ENCODE results near the gene SKP2.

Gene SKP2

DNA sequence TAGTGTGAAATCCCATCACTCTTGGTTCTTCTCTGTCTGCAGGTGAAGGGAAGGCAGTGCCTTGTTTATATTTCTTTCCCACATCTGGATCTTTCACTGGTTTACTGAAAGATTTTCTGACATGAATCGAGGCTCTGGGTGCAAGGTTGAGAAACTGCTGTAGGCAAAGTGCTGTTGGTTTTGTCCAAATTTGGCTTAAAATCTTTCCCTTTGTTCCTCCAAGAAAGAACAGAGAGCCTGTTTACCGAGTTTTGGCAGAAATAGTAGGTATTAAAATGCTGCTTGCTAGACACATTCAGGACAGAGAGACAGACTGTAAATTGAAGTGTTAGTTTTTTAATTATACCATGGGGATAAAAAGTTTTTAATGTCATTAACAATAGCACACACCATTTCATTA lies 21.5 kb downstream of the SKP2 start:
- Histone ChIP-seq H3K4me1 (ENCODE audit: low read depth, poor library complexity, severe bottlenecking) (peaks cover 100% of the 10 kb centered on the region), H3K79me2 (ENCODE audit: insufficient read depth, low read depth) (peaks cover 12% of the 10 kb centered on the region; the same call in 1 of the 2 replicates), H3K9ac (no peak overlapping the region), H2AFZ (ENCODE audit: low read depth) (no peak overlapping the region), H3K4me2 (peak overlapping the region; percentile 4; the same call in 1 of the 2 replicates), H3K27ac (no peak overlapping the region; the same call in 1 of the 2 replicates), H4K20me1 (ENCODE audit: insufficient read depth) (no peaks in the 10 kb centered on the region), H3K36me3 (ENCODE audit: insufficient read depth) (peaks cover 24% of the 10 kb centered on the region; the same call in 1 of the 2 replicates), H3K4me3 (IDR thresholded peaks at IDR 0.05; ENCODE audit: insufficient read depth, low read depth, low read length) (no peak overlapping the region), H3K27me3 (ENCODE audit: insufficient read depth, low read depth) (no peaks in the 10 kb centered on the region)
- TF ChIP-seq, protein P1, sequence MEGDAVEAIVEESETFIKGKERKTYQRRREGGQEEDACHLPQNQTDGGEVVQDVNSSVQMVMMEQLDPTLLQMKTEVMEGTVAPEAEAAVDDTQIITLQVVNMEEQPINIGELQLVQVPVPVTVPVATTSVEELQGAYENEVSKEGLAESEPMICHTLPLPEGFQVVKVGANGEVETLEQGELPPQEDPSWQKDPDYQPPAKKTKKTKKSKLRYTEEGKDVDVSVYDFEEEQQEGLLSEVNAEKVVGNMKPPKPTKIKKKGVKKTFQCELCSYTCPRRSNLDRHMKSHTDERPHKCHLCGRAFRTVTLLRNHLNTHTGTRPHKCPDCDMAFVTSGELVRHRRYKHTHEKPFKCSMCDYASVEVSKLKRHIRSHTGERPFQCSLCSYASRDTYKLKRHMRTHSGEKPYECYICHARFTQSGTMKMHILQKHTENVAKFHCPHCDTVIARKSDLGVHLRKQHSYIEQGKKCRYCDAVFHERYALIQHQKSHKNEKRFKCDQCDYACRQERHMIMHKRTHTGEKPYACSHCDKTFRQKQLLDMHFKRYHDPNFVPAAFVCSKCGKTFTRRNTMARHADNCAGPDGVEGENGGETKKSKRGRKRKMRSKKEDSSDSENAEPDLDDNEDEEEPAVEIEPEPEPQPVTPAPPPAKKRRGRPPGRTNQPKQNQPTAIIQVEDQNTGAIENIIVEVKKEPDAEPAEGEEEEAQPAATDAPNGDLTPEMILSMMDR (conservative IDR thresholded peaks at IDR 0.05; ENCODE audit: low read depth, low read length): no peak

DNA sequence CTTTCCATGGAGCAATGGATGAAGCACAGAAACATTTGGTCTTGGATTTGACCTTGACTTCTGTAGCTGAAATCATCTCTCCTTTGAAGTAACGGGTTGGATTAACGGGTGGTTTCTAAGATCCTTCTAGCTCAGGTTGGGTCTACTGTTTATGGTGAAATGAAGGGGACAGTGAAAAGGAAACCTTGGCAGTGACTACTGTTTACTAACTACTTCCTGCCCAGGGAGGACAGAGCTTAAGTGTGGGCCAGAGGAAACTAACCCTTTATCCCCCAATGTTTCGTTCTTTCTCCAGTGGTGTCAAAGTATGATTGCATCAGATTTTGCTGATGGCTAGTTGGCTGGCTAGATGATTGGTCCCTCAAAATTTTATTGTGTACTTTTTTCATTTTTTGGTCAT lies 22.2 kb downstream of the SKP2 start:
- TF ChIP-seq, protein P1 (conservative IDR thresholded peaks at IDR 0.05; ENCODE audit: low read depth, low read length): no peak
- no peak overlapping the region for H2AFZ ChIP-seq (ENCODE audit: low read depth)

DNA sequence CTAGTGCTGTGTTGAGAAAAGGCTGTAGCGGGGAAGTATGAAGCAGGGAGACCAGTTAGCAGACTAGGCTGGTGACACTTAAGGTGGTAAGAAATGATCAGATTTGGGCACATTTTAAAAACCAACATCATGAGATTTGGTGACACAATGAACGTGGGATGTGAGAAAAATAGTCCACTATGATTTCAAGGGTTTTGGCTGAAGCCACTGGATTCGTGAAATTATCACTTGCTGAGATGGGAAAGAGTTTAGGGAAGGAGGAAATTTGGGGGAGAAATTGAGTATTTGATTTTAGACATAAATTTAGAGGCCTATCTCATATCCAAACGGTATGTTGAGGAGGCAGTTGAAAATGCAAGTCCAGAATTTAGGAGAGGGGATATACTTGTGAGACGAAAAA lies 23.1 kb downstream of the SKP2 start:
- Histone ChIP-seq H3K4me2 (peak overlapping the region; percentile 13; the same call in 1 of the 2 replicates), H3K36me3 (ENCODE audit: insufficient read depth) (peaks cover 19% of the 10 kb centered on the region; the same call in 1 of the 2 replicates), H3K27ac (no peak overlapping the region; the same call in 1 of the 2 replicates), H3K4me3 (IDR thresholded peaks at IDR 0.05; ENCODE audit: insufficient read depth, low read depth, low read length) (no peak overlapping the region), H3K4me1 (ENCODE audit: low read depth, poor library complexity, severe bottlenecking) (peaks cover 100% of the 10 kb centered on the region), H2AFZ (ENCODE audit: low read depth) (no peak overlapping the region), H3K9ac (no peak overlapping the region), H3K79me2 (ENCODE audit: insufficient read depth, low read depth) (no peaks in the 10 kb centered on the region; the same call in 1 of the 2 replicates), H4K20me1 (ENCODE audit: insufficient read depth) (no peaks in the 10 kb centered on the region), H3K27me3 (ENCODE audit: insufficient read depth, low read depth) (no peaks in the 10 kb centered on the region)
- TF ChIP-seq, protein P1 (conservative IDR thresholded peaks at IDR 0.05; ENCODE audit: low read depth, low read length): no peak

More for the DNA sequence above, 22.2 kb downstream of the SKP2 start:
- Histone ChIP-seq H3K36me3 (ENCODE audit: insufficient read depth) (peaks cover 19% of the 10 kb centered on the region; the same call in 1 of the 2 replicates), H4K20me1 (ENCODE audit: insufficient read depth) (no peaks in the 10 kb centered on the region), H3K4me2 (peak overlapping the region; percentile 4; the same call in 1 of the 2 replicates), H3K4me1 (ENCODE audit: low read depth, poor library complexity, severe bottlenecking) (peaks cover 100% of the 10 kb centered on the region), H3K27me3 (ENCODE audit: insufficient read depth, low read depth) (no peaks in the 10 kb centered on the region), H3K27ac (peak overlapping the region; percentile 8; the same call in 1 of the 2 replicates), H3K79me2 (ENCODE audit: insufficient read depth, low read depth) (peaks cover 7% of the 10 kb centered on the region; the same call in 1 of the 2 replicates), H3K4me3 (IDR thresholded peaks at IDR 0.05; ENCODE audit: insufficient read depth, low read depth, low read length) (no peak overlapping the region), H3K9ac (no peak overlapping the region)

DNA sequence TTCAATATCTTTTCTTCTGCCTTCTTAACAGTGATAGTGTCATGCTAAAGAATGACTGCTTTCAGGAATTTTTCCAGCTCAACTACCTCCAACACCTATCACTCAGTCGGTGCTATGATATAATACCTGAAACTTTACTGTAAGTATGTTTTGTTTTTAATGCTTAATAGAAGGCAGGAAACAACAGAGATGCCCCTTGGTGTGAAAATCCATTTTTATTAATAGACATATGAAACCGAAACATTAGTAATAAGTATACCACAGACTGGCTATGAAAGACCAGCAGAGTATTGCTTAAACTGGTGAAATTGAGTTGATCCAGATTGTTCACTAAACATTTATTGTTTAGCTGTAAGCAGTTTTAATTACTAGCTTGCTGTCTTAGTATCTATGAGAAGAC lies 25.2 kb downstream of the SKP2 start:
- Histone ChIP-seq H3K79me2 (ENCODE audit: insufficient read depth, low read depth) (no peaks in the 10 kb centered on the region; the same call in 1 of the 2 replicates), H3K27ac (peak overlapping the region; percentile 71), H3K9ac (peak overlapping the region; percentile 9; the same call in 1 of the 2 replicates), H3K4me3 (IDR thresholded peaks at IDR 0.05; ENCODE audit: insufficient read depth, low read depth, low read length) (no peak overlapping the region), H3K4me2 (peak overlapping the region; percentile 98), H3K27me3 (ENCODE audit: insufficient read depth, low read depth) (no peaks in the 10 kb centered on the region), H4K20me1 (ENCODE audit: insufficient read depth) (no peaks in the 10 kb centered on the region), H2AFZ (ENCODE audit: low read depth) (no peak overlapping the region), H3K36me3 (ENCODE audit: insufficient read depth) (peaks cover 9% of the 10 kb centered on the region; the same call in 1 of the 2 replicates), H3K4me1 (ENCODE audit: low read depth, poor library complexity, severe bottlenecking) (peaks cover 82% of the 10 kb centered on the region)
- TF ChIP-seq, protein P1 (conservative IDR thresholded peaks at IDR 0.05; ENCODE audit: low read depth, low read length): no peak

All from KMS-11 (cell line).